ENCODE data around the gene ANKRD12.

GRCh38 chr18:9096007-9096371, 40.6 kb upstream of the ANKRD12 start:
- no peak for TF ChIP-seq POLR2A (IDR thresholded peaks at IDR 0.05)
- TF ChIP-seq CTCF (IDR thresholded peaks at IDR 0.05) = no peak
